DND-41 (cell line): ENCODE data around the gene CACNA2D3.

Source experiments
- CTCF ChIP-seq: IDR thresholded peaks from 2 replicates; pipeline ENCODE4 v1.5.1; 2012; ENCODE audit warnings: borderline replicate concordance, low read length, moderate library complexity, mild to moderate bottlenecking; ENCODE audit not compliant: poor library complexity, severe bottlenecking; ENCODE audit errors: extremely low read depth
- EZH2 ChIP-seq: IDR thresholded peaks from 3 replicates; pipeline ENCODE4 v1.6.1; 2012; ENCODE audit warnings: borderline replicate concordance, low read depth, mild to moderate bottlenecking, moderate library complexity, low read length, inconsistent platforms; ENCODE audit not compliant: severe bottlenecking

GRCh38 chr3:55000953-55001352 lies 878.6 kb downstream of the CACNA2D3 start:
- TF ChIP-seq EZH2 = no peak
- no peak for TF ChIP-seq CTCF
